ENCODE results near the gene NPEPL1. TPM values are rescaled to one million over a fixed set of nuclear protein-coding genes. Genes with fewer than 3 reads are reported as not detected.

The NPEPL1 gene
- total RNA-seq, 1 donor from 2014 or later: 43.2 TPM

DNA sequence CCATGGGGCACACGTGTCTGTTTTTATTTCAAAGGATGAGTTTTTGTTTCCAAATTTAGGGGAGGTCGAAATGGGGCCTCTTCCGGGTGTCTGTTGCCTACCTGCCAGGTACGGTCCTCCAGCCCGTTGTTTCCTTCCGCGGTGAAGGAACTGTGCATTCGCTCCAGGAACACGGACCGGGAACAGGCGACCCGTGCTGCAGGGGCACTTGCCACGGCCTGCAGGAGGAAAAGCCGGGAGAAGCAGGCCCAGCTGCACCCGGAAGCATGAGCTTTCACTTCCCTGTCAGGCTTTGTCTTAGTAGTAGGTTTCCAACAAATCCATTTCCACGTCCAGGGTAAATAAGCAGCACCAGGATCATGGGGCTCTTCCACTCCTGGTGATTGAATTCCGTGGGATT is 17.0 kb upstream of the NPEPL1 start:
- Mint-ChIP-seq H3K27ac (ENCODE audit: unreplicated experiment) (no peak overlapping the region), H3K4me1 (ENCODE audit: low read depth, unreplicated experiment) (no peaks in the 10 kb centered on the region), H3K9me3 (ENCODE audit: unreplicated experiment) (peaks cover 4% of the 10 kb centered on the region), H3K4me3 (ENCODE audit: unreplicated experiment) (no peak overlapping the region), H3K36me3 (ENCODE audit: unreplicated experiment) (no peaks in the 10 kb centered on the region), H3K27me3 (ENCODE audit: unreplicated experiment) (peaks cover 1% of the 10 kb centered on the region)
- DNase-seq: no peak
- TF ChIP-seq CTCF (IDR thresholded peaks at IDR 0.05; ENCODE audit: partially characterized antibody, unreplicated experiment): no peak

DNA sequence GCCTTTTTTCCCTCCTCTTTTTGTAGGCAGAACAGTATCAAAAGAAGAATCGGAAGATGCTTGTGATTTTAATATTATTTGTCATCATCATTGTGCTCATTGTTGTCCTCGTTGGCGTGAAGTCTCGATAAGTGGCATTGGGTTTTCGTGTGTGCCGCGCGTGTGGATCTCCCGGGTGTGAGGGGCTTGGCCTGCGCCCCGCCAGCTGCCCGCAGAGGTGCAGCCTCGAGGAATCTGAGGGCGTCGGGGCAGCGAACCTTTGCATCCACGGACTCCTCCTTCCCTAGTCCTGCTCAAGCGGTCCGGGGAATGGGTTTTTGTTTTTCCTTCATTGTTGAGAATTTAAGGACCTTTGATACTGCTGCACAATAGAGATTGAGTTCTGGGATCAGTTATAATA is 16.4 kb upstream of the NPEPL1 start:
- no peaks in the 10 kb centered on the region for H3K27me3 Mint-ChIP-seq (ENCODE audit: unreplicated experiment)
- H3K36me3 Mint-ChIP-seq (ENCODE audit: unreplicated experiment): no peaks in the 10 kb centered on the region
- H3K9me3 Mint-ChIP-seq (ENCODE audit: unreplicated experiment): peaks cover 4% of the 10 kb centered on the region
- no peak for TF ChIP-seq CTCF (IDR thresholded peaks at IDR 0.05; ENCODE audit: partially characterized antibody, unreplicated experiment)
- no peak overlapping the region for H3K27ac Mint-ChIP-seq (ENCODE audit: unreplicated experiment)
- H3K4me3 Mint-ChIP-seq (ENCODE audit: unreplicated experiment): no peak overlapping the region
- DNase-seq: no peak
- no peaks in the 10 kb centered on the region for H3K4me1 Mint-ChIP-seq (ENCODE audit: low read depth, unreplicated experiment)

DNA sequence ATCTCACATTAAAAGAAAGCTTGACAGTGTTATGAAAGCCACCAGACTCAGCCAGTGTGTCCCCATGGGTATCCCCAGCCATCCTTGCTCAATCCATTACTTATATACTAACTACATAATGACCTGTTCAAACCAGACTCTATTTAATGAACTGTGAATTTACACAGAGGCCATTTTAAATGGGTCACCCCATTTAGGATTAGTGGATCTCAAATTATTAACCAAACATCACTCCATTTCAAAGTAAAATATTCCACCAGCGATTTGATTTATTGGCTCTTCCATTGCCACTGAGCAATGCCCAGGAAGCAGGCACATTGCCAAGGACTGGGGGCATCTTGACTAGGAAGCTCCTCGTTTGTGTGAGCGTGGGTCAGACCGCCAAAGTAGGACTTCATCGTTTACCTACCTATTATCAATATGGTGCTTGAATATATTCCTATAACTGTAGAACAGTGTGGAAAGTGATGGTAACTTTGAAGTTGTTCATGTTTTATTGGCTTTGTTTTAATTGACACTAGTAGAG is 15.5 kb upstream of the NPEPL1 start:
- no peak for DNase-seq
- no peaks in the 10 kb centered on the region for H3K27me3 Mint-ChIP-seq (ENCODE audit: unreplicated experiment)
- no peak overlapping the region for H3K27ac Mint-ChIP-seq (ENCODE audit: unreplicated experiment)
- H3K4me1 Mint-ChIP-seq (ENCODE audit: low read depth, unreplicated experiment): no peaks in the 10 kb centered on the region
- H3K36me3 Mint-ChIP-seq (ENCODE audit: unreplicated experiment): no peaks in the 10 kb centered on the region
- no peak overlapping the region for H3K4me3 Mint-ChIP-seq (ENCODE audit: unreplicated experiment)
- peaks cover 4% of the 10 kb centered on the region for H3K9me3 Mint-ChIP-seq (ENCODE audit: unreplicated experiment)
- no peak for TF ChIP-seq CTCF (IDR thresholded peaks at IDR 0.05; ENCODE audit: partially characterized antibody, unreplicated experiment)

DNA sequence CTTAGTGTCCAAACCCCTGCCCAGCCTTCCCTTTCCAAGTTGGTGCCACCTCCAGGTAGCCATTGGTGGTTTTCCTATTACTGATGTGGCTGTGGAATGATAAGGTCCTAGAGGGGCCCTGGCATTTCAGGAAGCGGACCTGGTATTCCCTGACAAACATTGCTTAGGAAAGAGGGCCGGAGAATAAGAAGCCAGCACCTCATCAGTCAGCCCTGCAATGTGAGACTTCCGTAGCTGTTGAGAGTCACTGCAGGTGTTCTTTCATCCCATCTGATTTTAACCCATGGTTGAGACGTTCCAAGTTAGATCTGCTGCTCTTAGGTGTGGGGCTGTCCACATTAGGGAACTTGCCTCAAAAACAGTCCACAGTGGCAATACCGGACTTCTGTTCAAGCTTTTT is 14.8 kb upstream of the NPEPL1 start:
- no peak for TF ChIP-seq CTCF (IDR thresholded peaks at IDR 0.05; ENCODE audit: partially characterized antibody, unreplicated experiment)

DNA sequence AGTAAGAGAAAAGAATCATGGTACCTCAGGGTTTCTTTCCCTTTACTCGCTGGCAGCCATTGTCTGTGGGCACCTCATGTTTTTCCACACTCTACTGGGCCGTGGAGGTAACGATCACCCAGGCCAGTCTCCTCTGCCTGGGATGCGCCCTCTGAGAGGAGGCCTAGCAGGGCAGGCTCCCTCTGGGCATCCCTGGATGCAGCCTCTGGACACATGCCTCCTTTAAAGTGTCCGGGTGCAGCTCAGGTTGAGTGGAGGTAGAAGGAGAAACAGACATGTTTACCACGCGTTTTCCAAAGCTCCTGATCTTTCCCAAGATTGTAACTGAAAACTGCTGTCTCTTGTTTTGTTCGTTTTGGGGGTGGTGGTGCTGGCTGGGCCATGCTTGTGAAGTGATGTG is 13.8 kb upstream of the NPEPL1 start:
- Mint-ChIP-seq H3K27me3 (ENCODE audit: unreplicated experiment) (no peaks in the 10 kb centered on the region), H3K27ac (ENCODE audit: unreplicated experiment) (no peak overlapping the region), H3K4me3 (ENCODE audit: unreplicated experiment) (no peak overlapping the region), H3K9me3 (ENCODE audit: unreplicated experiment) (peaks cover 4% of the 10 kb centered on the region), H3K4me1 (ENCODE audit: low read depth, unreplicated experiment) (no peaks in the 10 kb centered on the region), H3K36me3 (ENCODE audit: unreplicated experiment) (no peaks in the 10 kb centered on the region)
- DNase-seq: no peak
- TF ChIP-seq CTCF (IDR thresholded peaks at IDR 0.05; ENCODE audit: partially characterized antibody, unreplicated experiment): no peak

More for the DNA sequence above, 14.8 kb upstream of the NPEPL1 start:
- Mint-ChIP-seq H3K9me3 (ENCODE audit: unreplicated experiment) (peaks cover 4% of the 10 kb centered on the region), H3K4me1 (ENCODE audit: low read depth, unreplicated experiment) (no peaks in the 10 kb centered on the region), H3K4me3 (ENCODE audit: unreplicated experiment) (no peak overlapping the region), H3K27ac (ENCODE audit: unreplicated experiment) (no peak overlapping the region), H3K36me3 (ENCODE audit: unreplicated experiment) (no peaks in the 10 kb centered on the region), H3K27me3 (ENCODE audit: unreplicated experiment) (no peaks in the 10 kb centered on the region)
- DNase-seq: no peak
